ENCODE measurements around the gene TRIM72. TPM values are rescaled to one million over a fixed set of nuclear protein-coding genes. Genes with fewer than 3 reads are reported as not detected.
"Not testable (repeated sequence)": the region's sequence is repeated elsewhere in the genome, so short reads cannot be mapped to it uniquely, and the experiment has no call there.

Gene TRIM72
- total RNA-seq, 1 donor from 2014 or later, result 45.4 TPM

- H3K9me3 ChIP-seq (ENCODE audit: control insufficient read depth in 3 of 3, low read length in 3 of 3); H3K27ac ChIP-seq (ENCODE audit: low read depth, low read length); H3K9ac ChIP-seq (ENCODE audit: low read depth in 1 of 3, low read length in 3 of 3); H3K4me3 ChIP-seq (ENCODE audit: low read length in 3 of 3); H3K27me3 ChIP-seq (ENCODE audit: control insufficient read depth in 3 of 3, insufficient read depth in 3 of 3, low read length in 3 of 3): not testable (repeated sequence)
- Histone ChIP-seq H3K36me3 (ENCODE audit: control insufficient read depth in 3 of 3, insufficient read depth in 3 of 3, low read length in 3 of 3) (peaks cover 16 to 27% (median 21%) of the 10 kb centered on the region in 3 donors), H3K4me1 (ENCODE audit: control insufficient read depth in 3 of 3, insufficient read depth in 3 of 3, low read length in 3 of 3) (peaks cover 16 to 23% (median 19%) of the 10 kb centered on the region in 3 donors)
Observed at GRCh38 chr16:31200111-31200510, 13.8 kb upstream of the TRIM72 start.

GRCh38 chr16:31200821-31201568 lies 12.9 kb upstream of the TRIM72 start:
- Histone ChIP-seq H3K27ac (ENCODE audit: low read depth, low read length) (no peak overlapping the region), H3K4me1 (ENCODE audit: control insufficient read depth in 3 of 3, insufficient read depth in 3 of 3, low read length in 3 of 3) (peaks cover 16 to 23% (median 19%) of the 10 kb centered on the region in 3 donors), H3K9me3 (ENCODE audit: control insufficient read depth in 3 of 3, low read length in 3 of 3) (no peaks in the 10 kb centered on the region), H3K9ac (ENCODE audit: low read depth in 1 of 3, low read length in 3 of 3) (peak overlapping the region in 1 of 3 donors; percentile 75), H3K27me3 (ENCODE audit: control insufficient read depth in 3 of 3, insufficient read depth in 3 of 3, low read length in 3 of 3) (no peaks in the 10 kb centered on the region), H3K4me3 (ENCODE audit: low read length in 3 of 3) (peak overlapping the region in 1 of 3 donors; percentile 82), H3K36me3 (ENCODE audit: control insufficient read depth in 3 of 3, insufficient read depth in 3 of 3, low read length in 3 of 3) (peaks cover 9 to 23% (median 13%) of the 10 kb centered on the region in 3 donors)

GRCh38 chr16:31201582-31202413 lies 12.1 kb upstream of the TRIM72 start:
- Histone ChIP-seq H3K4me1 (ENCODE audit: control insufficient read depth in 3 of 3, insufficient read depth in 3 of 3, low read length in 3 of 3) (peaks cover 16 to 23% (median 19%) of the 10 kb centered on the region in 3 donors), H3K36me3 (ENCODE audit: control insufficient read depth in 3 of 3, insufficient read depth in 3 of 3, low read length in 3 of 3) (peaks cover 4 to 18% (median 7%) of the 10 kb centered on the region in 3 donors), H3K27ac (ENCODE audit: low read depth, low read length) (no peak overlapping the region), H3K9ac (ENCODE audit: low read depth in 1 of 3, low read length in 3 of 3) (peak overlapping the region; percentile 38 to 75 (median 51)), H3K27me3 (ENCODE audit: control insufficient read depth in 3 of 3, insufficient read depth in 3 of 3, low read length in 3 of 3) (no peaks in the 10 kb centered on the region), H3K4me3 (ENCODE audit: low read length in 3 of 3) (peak overlapping the region; percentile 73 to 82 (median 81)), H3K9me3 (ENCODE audit: control insufficient read depth in 3 of 3, low read length in 3 of 3) (no peaks in the 10 kb centered on the region)

GRCh38 chr16:31202414-31203375 lies 11.2 kb upstream of the TRIM72 start, which contains the start of gene PYCARD:
Gene PYCARD (minus strand): TSS chr16:31202760. CDS start chr16:31202690, 70 bp downstream.
- no peaks in the 10 kb centered on the region for H3K27me3 ChIP-seq (ENCODE audit: control insufficient read depth in 3 of 3, insufficient read depth in 3 of 3, low read length in 3 of 3)
- H3K9ac ChIP-seq (ENCODE audit: low read depth in 1 of 3, low read length in 3 of 3), result peak within 1 kb of the TSS; percentile 66 to 75 (median 67)
- H3K27ac ChIP-seq (ENCODE audit: low read depth, low read length), result peak within 1 kb of the TSS; percentile 25
- peak within 1 kb of the TSS; percentile 73 to 82 (median 81) for H3K4me3 ChIP-seq (ENCODE audit: low read length in 3 of 3)
- no peaks in the 10 kb centered on the region for H3K9me3 ChIP-seq (ENCODE audit: control insufficient read depth in 3 of 3, low read length in 3 of 3)
- peaks cover 16 to 23% (median 22%) of the 10 kb centered on the region in 3 donors for H3K4me1 ChIP-seq (ENCODE audit: control insufficient read depth in 3 of 3, insufficient read depth in 3 of 3, low read length in 3 of 3)
- H3K36me3 ChIP-seq (ENCODE audit: control insufficient read depth in 3 of 3, insufficient read depth in 3 of 3, low read length in 3 of 3), result peaks cover 2 to 17% (median 7%) of the 10 kb centered on the region in 3 donors

GRCh38 chr16:31204871-31205666 lies 8.8 kb upstream of the TRIM72 start:
- Histone ChIP-seq H3K4me1 (ENCODE audit: control insufficient read depth in 3 of 3, insufficient read depth in 3 of 3, low read length in 3 of 3) (peaks cover 16 to 23% (median 23%) of the 10 kb centered on the region in 3 donors), H3K9me3 (ENCODE audit: control insufficient read depth in 3 of 3, low read length in 3 of 3) (no peaks in the 10 kb centered on the region), H3K27me3 (ENCODE audit: control insufficient read depth in 3 of 3, insufficient read depth in 3 of 3, low read length in 3 of 3) (no peaks in the 10 kb centered on the region)

GRCh38 chr16:31206776-31207175 lies 7.1 kb upstream of the TRIM72 start:
- H3K4me3 ChIP-seq (ENCODE audit: low read length in 3 of 3), result no peak overlapping the region
- no peaks in the 10 kb centered on the region for H3K9me3 ChIP-seq (ENCODE audit: control insufficient read depth in 3 of 3, low read length in 3 of 3)
- H3K4me1 ChIP-seq (ENCODE audit: control insufficient read depth in 3 of 3, insufficient read depth in 3 of 3, low read length in 3 of 3), result peaks cover 4 to 13% (median 13%) of the 10 kb centered on the region in 3 donors
- no peak overlapping the region for H3K9ac ChIP-seq (ENCODE audit: low read depth in 1 of 3, low read length in 3 of 3)
- no peaks in the 10 kb centered on the region for H3K27me3 ChIP-seq (ENCODE audit: control insufficient read depth in 3 of 3, insufficient read depth in 3 of 3, low read length in 3 of 3)
- H3K36me3 ChIP-seq (ENCODE audit: control insufficient read depth in 3 of 3, insufficient read depth in 3 of 3, low read length in 3 of 3), result no peaks in the 10 kb centered on the region
- H3K27ac ChIP-seq (ENCODE audit: low read depth, low read length), result no peak overlapping the region

More at GRCh38 chr16:31204871-31205666, 8.8 kb upstream of the TRIM72 start:
- Histone ChIP-seq H3K4me3 (ENCODE audit: low read length in 3 of 3) (no peak overlapping the region), H3K9ac (ENCODE audit: low read depth in 1 of 3, low read length in 3 of 3) (no peak overlapping the region), H3K27ac (ENCODE audit: low read depth, low read length) (no peak overlapping the region), H3K36me3 (ENCODE audit: control insufficient read depth in 3 of 3, insufficient read depth in 3 of 3, low read length in 3 of 3) (peaks cover 0 to 6% (median 0%) of the 10 kb centered on the region in 3 donors)

GRCh38 chr16:31213342-31213741 lies 577 bp upstream of the TRIM72 start:
- no peaks in the 10 kb centered on the region for H3K9me3 ChIP-seq (ENCODE audit: control insufficient read depth in 3 of 3, low read length in 3 of 3)
- H3K4me3 ChIP-seq (ENCODE audit: low read length in 3 of 3), result peak overlapping the region in 2 of 3 donors; percentile 43 to 49
- H3K36me3 ChIP-seq (ENCODE audit: control insufficient read depth in 3 of 3, insufficient read depth in 3 of 3, low read length in 3 of 3), result peaks cover 0 to 10% (median 7%) of the 10 kb centered on the region in 3 donors
- H3K27me3 ChIP-seq (ENCODE audit: control insufficient read depth in 3 of 3, insufficient read depth in 3 of 3, low read length in 3 of 3), result peaks cover 8 to 11% (median 10%) of the 10 kb centered on the region in 3 donors
- peak overlapping the region; percentile 99 for H3K27ac ChIP-seq (ENCODE audit: low read depth, low read length)
- H3K4me1 ChIP-seq (ENCODE audit: control insufficient read depth in 3 of 3, insufficient read depth in 3 of 3, low read length in 3 of 3), result peaks cover 32 to 47% (median 34%) of the 10 kb centered on the region in 3 donors
- peak overlapping the region; percentile 77 to 99 (median 87) for H3K9ac ChIP-seq (ENCODE audit: low read depth in 1 of 3, low read length in 3 of 3)

- no peaks in the 10 kb centered on the region for H3K9me3 ChIP-seq (ENCODE audit: control insufficient read depth in 3 of 3, low read length in 3 of 3)
- peak overlapping the region; percentile 99 for H3K27ac ChIP-seq (ENCODE audit: low read depth, low read length)
- H3K4me1 ChIP-seq (ENCODE audit: control insufficient read depth in 3 of 3, insufficient read depth in 3 of 3, low read length in 3 of 3), result peaks cover 34 to 55% (median 43%) of the 10 kb centered on the region in 3 donors
- peak overlapping the region; percentile 98 to 100 (median 99) for H3K9ac ChIP-seq (ENCODE audit: low read depth in 1 of 3, low read length in 3 of 3)
- H3K4me3 ChIP-seq (ENCODE audit: low read length in 3 of 3), result peak overlapping the region; percentile 93
- H3K36me3 ChIP-seq (ENCODE audit: control insufficient read depth in 3 of 3, insufficient read depth in 3 of 3, low read length in 3 of 3), result peaks cover 2 to 17% (median 15%) of the 10 kb centered on the region in 3 donors
- H3K27me3 ChIP-seq (ENCODE audit: control insufficient read depth in 3 of 3, insufficient read depth in 3 of 3, low read length in 3 of 3), result peaks cover 10 to 14% (median 12%) of the 10 kb centered on the region in 3 donors
Observed at GRCh38 chr16:31214708-31215286, 878 bp downstream of the TRIM72 start.
